HG02642 (cell line): Measurements from ENCODE around the gene POU2F1.
A peak's percentile ranks its signal among the peaks of the same experiment; 100 is the strongest.

Experiments
- ATAC-seq: cut with Tn5 transposase; IDR thresholded peaks from one replicate; pipeline ENCODE4 v1.9.1; 2021; ENCODE audit warnings: mild to moderate bottlenecking; ENCODE audit not compliant: unreplicated experiment, poor library complexity

POU2F1 gene

DNA sequence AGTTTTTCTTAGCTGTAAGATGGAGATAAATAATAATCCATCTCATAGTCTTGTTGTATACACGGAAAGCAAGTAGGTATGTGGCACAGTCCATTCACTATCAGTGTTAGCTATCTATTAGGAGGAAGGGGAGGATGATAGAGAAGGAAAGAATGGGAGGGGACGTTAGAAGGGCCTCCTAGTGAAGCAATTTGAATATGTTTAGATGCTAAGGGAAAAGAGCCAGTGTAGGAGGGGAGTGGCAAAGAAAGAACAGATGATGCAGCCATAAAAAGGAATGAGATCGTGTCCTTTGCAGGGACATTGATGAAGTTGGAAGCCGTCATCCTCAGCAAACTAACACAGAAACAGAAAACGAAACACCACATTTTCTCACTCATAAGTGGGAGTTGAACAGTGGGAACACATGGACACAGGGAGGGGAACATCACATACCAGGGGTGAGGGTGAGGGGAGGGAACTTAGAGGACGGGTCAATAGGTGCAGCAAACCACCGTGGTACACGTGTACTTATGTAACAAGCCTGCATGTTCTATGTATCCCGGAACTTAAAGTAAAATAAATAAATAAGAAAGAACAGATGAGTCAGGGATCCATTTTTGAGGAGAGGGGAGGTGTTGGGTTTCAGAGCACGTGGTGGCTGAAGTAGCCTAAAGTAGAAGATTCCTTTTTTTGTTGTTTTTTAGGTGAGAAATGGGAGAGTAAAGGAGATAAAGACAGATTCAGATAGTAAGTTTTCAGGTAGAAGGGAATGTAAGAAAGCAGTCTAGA, 124.1 kb downstream of the POU2F1 start:
- no peak for ATAC-seq

DNA sequence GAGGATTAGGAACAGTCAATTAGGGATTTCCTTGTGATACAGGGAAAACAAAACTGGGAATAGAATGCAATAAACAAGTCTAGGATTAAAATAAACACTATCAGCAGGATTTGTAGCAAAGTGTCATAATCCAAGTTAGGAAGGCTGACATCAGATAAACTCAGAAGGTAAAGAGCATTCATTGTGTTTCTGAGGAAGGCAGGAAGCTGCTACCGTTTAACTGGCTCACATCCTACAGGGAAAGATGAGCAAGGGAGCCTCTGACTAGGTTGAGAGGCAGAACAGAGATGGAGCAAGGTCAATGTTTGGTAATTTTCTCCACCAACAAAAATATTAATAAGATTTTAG, 124.7 kb downstream of the POU2F1 start:
- ATAC-seq, result no peak

DNA sequence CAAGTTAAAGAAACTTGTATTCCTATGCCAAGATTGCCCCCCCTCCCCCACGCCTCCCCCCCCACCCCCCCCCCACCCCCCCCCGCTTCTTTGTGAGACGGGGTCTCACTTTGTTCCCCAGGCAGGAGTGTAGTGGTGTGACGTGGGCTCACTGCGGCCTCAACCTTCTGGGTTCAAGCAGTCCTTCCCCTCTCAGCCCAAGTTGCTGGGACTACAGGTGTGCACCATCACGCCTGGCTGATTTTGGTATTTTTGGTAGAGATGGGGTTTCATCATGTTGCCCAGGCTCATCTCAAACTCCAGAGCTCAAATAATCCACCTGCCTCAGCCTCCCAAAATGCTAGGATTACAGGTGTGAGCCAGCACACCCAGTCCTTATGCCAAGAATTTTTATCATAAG, 136.6 kb downstream of the POU2F1 start:
- ATAC-seq, result no peak

DNA sequence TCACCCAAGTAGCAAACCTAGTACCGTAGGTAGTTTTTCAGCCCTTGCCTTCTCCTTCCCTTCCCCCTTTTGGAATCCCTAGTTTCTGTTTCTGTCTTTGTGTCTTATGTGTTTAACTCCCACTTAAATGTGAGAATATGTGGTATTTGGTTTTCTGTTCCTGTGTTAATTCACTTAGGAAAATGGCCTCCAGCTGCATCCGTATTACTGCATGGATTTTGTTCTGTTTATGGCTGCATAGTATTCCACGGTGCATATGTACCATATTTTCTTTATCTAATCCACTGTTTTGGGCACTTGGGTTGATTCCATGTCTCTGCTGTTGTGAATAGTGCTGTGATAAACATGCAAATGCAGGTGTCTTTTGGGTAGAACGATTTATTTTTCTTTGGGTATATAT, 138.6 kb downstream of the POU2F1 start:
- ATAC-seq, result no peak

DNA sequence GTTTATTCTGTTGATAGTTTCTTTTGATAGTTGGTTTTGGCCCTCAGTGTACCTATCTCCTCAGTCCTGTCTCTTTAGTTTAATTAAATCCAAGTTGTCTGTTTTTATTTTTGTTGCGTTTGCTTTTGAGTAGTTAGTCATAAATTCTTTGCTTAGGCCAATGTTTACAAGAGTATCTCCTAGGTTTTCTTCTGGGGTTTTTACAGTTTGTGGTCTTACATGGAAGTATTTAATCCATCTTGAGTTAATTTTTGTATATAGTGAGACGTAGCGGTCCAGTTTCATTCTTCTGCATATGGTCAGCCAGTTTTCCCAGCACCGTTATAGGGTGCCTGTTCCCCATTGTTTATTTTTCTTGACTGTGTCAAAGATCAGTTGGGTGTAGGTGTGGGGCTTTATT, 139.4 kb downstream of the POU2F1 start:
- no peak for ATAC-seq

DNA sequence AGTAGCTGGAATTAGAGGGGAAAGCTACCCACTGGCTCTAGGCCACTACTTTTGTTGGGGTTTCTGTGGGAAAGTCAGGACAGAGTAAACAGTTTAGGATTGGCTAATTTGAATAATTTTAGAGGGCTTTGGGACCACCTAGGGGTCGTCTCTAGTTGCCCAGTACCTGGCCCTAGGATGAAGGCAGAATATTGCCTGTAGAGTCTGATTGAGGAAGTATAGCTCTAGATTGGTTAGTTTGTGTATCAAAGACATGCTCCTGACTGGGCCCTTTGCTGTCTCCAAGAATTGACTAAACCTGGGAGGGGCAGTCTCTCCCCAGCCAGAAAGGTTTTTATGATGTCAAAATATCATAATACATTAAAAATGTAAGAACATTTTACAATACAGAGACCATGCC, 142.0 kb downstream of the POU2F1 start:
- ATAC-seq, result no peak

DNA sequence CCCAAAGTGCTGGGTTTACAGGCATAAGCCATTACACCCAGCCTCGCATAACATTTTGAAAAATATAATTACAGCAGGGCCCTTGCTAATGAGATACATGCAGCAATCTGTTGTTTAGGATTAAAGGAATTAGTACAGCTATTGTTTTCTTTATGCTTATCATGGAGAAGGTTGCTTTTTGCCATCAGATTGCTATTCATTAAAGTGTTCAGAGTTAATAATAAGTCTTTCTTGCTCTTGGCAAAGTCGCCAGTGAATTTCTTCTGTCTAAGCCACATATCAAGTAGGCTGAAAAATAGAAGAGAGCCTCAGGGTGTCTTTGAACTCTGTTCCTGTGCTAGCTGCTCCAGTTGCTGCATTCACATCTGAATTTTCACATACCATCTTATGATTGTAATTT, 144.1 kb downstream of the POU2F1 start:
- ATAC-seq, result no peak

DNA sequence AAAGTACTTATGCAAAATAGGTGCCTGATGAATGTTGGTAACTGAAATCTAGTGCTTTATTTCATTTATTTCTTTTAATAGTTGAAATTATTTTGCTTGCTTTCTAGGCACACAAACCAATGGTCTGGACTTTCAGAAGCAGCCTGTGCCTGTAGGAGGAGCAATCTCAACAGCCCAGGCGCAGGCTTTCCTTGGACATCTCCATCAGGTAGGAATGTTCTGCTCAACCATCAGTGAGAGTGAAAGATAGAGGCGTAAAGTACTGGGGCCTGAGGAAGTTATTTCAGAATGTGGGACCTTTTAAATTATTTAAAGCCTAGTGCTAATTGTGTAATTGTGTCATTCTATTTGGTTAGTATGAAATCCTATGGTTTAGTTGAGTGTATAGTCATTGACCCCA, 144.7 kb downstream of the POU2F1 start:
- no peak for ATAC-seq

DNA sequence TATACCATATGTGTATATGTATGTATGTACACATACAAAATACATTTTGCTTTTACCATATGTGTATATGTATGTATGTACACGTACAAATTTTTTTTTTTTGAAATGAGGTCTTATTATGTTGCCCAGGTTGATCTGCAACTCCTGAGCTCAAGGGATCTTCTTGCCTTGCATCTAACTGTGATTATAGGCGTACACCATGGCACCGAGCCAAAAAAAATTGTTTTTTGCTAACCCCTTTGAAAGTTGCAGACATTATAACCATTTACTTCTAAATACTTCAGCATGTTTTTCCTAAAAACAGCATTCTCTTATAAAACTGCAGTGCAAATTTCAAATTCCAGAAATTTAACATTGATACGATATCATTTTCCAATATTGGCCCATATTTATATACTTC, 147.0 kb downstream of the POU2F1 start:
- no peak for ATAC-seq

DNA sequence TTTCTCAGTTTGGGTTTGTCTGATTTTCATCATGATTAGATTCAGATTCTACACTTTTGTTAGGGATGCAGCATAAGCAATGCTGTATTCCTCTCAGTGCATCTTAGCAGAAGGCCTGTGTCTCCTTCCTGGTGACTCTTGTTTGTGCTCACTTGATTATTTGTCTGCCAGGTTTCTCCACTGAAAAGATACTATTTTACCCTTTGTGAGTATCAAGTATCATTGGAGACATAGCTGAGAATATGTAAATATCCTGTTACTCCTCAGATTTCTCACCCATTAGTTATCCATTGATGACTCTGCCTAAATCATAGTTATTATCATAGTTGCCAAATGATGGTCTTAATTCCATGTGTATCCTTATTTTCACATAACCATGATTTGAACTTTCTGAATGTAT, 148.5 kb downstream of the POU2F1 start:
- ATAC-seq, result no peak

DNA sequence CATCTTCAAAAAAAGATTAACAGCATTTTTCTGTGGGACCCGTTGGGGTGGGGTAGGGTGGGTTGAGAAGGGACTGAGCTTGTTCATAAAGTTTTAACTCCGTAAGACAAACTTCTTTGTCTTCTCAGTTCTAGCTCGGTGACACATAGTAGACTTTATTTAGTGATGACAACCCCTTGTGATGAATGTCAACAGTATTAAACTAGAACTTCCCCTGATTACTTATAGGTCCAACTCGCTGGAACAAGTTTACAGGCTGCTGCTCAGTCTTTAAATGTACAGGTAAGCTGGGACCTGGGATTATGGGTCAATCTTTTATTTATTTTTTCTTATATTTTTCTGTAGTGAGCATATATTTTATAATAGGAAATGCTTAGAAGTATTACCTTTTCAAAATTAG, 149.2 kb downstream of the POU2F1 start:
- ATAC-seq, result no peak

DNA sequence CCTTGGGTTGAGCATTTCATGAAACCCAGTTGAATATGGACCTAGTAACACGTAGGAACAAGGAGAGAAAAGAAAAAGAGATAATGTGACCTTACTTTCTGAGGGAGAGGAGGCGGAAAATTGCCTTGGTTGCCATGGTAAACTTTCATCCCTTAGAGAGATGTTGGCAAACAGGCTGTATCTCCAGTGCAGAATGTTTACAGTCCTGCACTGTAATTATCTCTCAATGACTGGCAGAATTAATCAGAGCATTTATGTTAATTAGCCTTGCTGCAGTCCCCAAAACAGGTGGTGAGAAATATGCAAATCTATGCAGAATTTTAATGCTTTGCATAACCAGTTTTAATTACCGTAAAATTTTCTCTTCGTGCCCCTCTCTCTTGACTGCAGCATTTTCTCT, 150.3 kb downstream of the POU2F1 start:
- no peak for ATAC-seq

DNA sequence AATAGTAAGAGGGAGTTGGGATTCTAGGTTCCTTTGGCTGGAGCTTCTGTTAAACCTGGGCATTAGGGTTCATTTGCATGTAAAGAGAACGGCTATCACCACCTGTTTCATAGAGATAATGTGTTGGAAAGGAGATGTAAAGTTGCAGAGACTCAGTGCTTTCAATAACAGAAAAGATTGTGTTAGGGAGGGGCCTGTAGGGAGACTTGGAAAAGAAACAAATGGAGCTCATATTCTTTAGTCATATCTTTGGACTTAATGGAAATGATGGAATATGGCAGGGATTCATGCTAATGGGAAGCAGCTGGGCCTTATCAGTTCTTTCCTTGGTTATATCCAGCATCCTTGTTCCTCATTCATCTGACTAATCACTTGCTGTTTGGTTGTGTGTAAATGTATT, 152.7 kb downstream of the POU2F1 start:
- ATAC-seq, result no peak

DNA sequence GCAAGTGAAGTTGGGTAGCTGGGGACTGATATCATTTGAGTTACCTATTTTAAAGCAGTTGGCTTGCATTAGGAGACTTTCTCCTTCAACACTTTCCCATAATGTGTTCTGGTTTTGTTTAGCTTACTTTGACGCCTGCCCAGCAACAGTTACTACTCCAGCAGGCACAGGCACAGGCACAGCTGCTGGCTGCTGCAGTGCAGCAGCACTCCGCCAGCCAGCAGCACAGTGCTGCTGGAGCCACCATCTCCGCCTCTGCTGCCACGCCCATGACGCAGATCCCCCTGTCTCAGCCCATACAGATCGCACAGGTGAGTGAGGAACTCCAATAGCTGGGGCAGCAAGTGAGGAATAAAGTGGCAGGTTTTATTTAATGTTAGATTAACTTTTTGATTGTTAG, 153.3 kb downstream of the POU2F1 start:
- no peak for ATAC-seq

DNA sequence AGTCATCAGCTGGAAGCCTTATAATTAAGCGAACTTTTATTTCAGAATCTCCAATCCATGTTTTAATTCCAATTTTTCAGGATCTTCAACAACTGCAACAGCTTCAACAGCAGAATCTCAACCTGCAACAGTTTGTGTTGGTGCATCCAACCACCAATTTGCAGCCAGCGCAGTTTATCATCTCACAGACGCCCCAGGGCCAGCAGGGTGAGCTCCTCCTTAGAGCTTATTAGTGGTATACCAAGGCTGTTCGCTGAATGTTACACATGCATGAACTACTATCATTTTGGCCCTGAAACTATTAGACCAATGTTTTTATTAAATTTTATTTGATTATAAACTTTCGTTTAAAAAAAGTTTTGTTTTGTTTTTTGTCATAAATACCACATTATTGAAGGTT, 155.3 kb downstream of the POU2F1 start:
- ATAC-seq, result no peak

DNA sequence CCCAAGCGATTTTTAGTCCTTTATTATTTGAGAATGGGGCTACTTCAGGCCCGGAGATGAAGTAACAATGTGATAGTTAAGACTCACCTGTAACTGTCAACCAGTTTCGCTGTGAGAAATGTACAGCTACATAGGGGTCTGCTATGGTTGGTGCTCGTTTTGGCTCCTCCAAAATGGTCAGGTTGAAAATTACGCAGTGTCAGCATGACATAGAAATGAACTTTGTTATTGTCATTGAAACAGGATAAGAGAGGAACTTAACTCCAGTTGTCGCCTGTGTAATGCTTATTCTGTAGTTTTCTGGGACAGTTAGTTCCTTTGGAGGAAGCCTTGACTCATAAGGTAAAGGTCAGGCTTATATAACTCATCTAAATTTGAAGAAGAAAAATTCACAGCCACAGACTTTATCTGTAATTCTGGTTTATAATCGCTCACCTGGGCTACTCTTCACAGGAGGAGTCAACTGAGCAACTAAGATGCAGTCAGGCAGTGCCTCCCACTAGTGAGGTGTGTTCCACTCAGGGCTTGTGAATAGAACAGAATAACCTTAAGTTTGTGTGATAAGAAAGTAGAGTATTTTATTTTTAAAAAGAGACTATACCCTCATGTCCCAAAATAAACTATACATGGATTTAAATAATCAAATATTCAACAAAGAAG, 166.7 kb downstream of the POU2F1 start:
- no peak for ATAC-seq

DNA sequence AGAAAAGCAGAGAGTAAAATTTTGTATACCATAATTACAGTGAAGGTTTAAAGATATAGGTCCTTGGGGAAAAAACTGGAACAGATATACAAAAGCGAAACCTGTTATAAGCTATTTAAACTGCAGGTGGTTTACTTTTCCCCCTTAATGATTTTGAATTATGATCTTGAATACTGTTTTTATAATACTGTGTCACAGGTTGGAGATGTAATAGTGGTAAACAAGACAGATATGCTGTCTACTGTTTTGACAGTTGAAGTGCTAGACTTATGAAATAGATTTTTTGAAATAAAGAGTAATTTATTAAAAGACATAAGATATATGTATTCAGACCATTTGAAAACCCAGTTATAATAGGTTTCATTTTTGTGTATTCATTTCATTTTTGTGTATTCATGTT, 168.3 kb downstream of the POU2F1 start:
- no peak for ATAC-seq

DNA sequence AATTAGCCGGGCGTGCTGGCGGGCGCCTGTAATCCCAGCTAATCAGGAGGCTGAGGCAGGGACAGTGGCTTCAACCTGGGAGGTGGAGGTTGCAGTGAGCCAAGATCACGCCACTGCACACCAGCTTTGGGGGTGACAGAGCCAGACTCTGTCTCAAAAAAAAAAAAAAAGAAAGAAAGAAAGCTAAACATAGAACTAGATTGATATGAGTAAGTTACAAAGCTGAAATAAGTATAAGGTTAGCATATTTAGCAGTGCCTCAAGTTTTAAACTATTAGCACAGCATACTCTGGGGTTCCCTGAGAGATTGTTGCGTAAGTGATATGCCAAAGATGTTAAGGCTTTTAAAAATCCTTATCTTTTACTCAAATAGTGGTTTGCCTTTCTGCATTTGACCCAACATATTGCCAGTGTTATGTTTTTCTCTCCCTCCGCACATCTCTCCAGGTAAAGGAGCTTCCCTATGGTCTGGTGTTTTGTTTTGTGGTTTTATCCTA, 171.6 kb downstream of the POU2F1 start:
- ATAC-seq, result no peak

DNA sequence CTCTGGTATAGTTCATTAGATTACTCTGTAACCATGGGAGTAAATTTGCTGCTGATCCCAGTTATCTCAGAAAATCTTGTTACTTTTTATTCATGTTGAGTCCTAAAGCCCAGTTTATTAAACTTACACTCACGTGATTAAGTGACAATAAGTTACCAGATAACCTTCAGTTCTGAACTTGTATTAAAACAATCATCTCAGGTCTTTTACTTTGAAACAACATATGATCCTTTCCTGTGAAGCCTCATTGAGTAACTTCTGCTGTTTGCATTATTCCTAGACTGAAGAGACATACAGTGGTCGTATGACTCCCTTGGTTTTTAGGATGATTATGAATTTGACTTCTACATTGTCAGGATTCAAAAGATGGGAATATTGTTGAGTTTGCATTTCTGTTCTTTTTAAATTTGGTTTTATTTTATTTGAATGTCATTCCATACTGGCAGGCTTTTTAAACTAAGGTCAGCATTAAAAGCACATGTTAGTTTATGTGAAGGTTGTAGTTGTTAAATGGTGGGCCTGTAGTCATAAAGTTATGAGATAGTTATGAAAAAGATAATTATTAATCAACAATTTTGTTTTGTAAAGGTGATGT, 179.8 kb downstream of the POU2F1 start:
- no peak for ATAC-seq

DNA sequence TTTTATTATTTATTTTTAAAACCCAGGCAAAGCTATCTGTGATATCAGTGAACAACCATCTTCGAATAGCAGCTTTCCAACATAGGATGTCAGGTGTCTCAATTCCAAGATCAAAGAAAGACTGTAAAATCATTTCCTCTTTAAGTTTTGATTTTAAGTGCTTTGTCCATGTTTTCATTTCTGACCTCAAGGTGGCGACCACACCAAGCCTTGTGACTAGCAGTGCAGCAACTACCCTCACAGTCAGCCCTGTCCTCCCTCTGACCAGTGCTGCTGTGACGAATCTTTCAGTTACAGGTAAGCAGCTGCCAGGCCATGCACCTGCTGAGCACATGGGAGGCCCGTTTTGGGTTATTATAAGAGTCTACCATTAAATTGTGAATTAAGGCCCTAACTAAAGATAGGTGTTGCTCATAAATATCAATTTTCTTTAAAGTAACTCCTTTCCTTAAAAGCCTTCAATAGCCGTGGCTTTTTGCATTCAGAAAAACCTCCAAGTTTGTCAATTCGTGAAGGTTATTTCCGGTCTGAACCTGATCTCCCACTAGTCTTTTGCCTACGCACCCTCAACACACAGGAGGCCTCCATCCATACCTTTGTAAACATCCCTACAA, 180.7 kb downstream of the POU2F1 start:
- peak; percentile 51 for ATAC-seq

DNA sequence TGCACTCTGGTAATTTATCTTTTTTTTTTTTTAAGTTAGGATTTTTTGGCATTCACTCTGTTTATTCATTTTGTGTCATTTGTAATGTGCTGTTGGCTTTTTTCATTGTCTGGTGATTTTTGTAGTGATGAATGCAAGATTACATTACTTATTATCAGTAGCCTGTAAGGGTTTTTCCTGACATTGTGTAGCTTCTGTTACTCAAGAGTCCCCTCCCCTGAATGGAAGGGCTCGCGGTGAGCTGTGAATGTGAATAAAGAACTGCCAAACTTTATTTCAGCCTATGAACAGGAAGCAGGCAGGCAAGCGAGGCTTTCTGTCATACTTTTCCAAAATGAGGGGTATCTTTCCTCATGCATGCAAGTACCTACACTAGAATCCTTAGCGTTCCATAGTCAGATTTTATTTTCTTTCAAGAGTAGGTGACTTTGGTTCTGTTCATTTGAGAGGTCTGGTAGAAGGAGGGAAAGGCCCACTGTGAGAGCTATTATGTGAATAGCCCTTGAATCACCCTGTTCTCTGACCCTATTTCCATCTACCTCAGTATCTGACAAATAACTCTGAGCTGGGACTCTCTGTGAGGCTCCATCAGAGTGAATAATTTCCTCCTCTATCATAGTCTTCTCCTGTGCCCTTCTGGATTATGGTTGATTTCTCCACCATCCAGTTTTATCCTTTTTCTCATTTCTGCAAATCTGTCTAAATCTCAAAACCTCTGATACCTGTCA, 183.6 kb downstream of the POU2F1 start:
- ATAC-seq, result no peak
